HG03432 (cell line): ENCODE results near the gene HMCN1.

ENCODE experiments used
- ATAC-seq: cut with Tn5 transposase; IDR thresholded peaks from one replicate; pipeline ENCODE4 v1.9.1; 2021; ENCODE audit warnings: mild to moderate bottlenecking, moderate library complexity; ENCODE audit not compliant: unreplicated experiment

Gene HMCN1

GRCh38 chr1:185803241-185803640 lies 69.0 kb downstream of the HMCN1 start:
- no peak for ATAC-seq

GRCh38 chr1:185804206-185804605 lies 70.0 kb downstream of the HMCN1 start:
- ATAC-seq = no peak

GRCh38 chr1:185804608-185805007 lies 70.4 kb downstream of the HMCN1 start:
- ATAC-seq = no peak

- ATAC-seq = no peak
These were observed 73.1 kb downstream of the HMCN1 start for GRCh38 chr1:185807275-185807674.

- no peak for ATAC-seq
These were observed 74.4 kb downstream of the HMCN1 start for GRCh38 chr1:185808631-185809030.

- no peak for ATAC-seq
These were observed 77.0 kb downstream of the HMCN1 start for GRCh38 chr1:185811073-185811709.

- ATAC-seq = no peak
These were observed 78.7 kb downstream of the HMCN1 start for GRCh38 chr1:185812934-185813333.

GRCh38 chr1:185813401-185813979 lies 79.3 kb downstream of the HMCN1 start:
- peak; percentile 74 for ATAC-seq

- no peak for ATAC-seq
These were observed 82.3 kb downstream of the HMCN1 start for GRCh38 chr1:185816460-185816859.

- ATAC-seq = no peak
These were observed 85.6 kb downstream of the HMCN1 start for GRCh38 chr1:185819798-185820197.

GRCh38 chr1:185821612-185822385 lies 87.6 kb downstream of the HMCN1 start:
- no peak for ATAC-seq

- ATAC-seq = no peak
These were observed 89.3 kb downstream of the HMCN1 start for GRCh38 chr1:185823467-185823866.

- no peak for ATAC-seq
These were observed 89.9 kb downstream of the HMCN1 start for GRCh38 chr1:185824106-185824505.

- ATAC-seq = no peak
These were observed 91.4 kb downstream of the HMCN1 start for GRCh38 chr1:185825556-185825955.

GRCh38 chr1:185834371-185834905 lies 100.2 kb downstream of the HMCN1 start:
- no peak for ATAC-seq

GRCh38 chr1:185835191-185835590 lies 101.0 kb downstream of the HMCN1 start:
- ATAC-seq = no peak

- ATAC-seq = no peak
These were observed 103.5 kb downstream of the HMCN1 start for GRCh38 chr1:185837711-185838110.

GRCh38 chr1:185838111-185838510 lies 103.9 kb downstream of the HMCN1 start:
- ATAC-seq = no peak

GRCh38 chr1:185840880-185841279 lies 106.7 kb downstream of the HMCN1 start:
- no peak for ATAC-seq

- no peak for ATAC-seq
These were observed 109.2 kb downstream of the HMCN1 start for GRCh38 chr1:185843297-185843869.

GRCh38 chr1:185843986-185844385 lies 109.8 kb downstream of the HMCN1 start:
- no peak for ATAC-seq
